ENCODE data around the gene ADRA2C. TPM values are rescaled to one million over a fixed set of nuclear protein-coding genes. Genes with fewer than 3 reads are reported as not detected.

ADRA2C gene
- total and polyA plus RNA-seq, 2 of the 13 experiments (the other 11 are each of a cell fraction or from before 2014, with no cell fraction given) = 15.4 to 69.7 TPM

DNA sequence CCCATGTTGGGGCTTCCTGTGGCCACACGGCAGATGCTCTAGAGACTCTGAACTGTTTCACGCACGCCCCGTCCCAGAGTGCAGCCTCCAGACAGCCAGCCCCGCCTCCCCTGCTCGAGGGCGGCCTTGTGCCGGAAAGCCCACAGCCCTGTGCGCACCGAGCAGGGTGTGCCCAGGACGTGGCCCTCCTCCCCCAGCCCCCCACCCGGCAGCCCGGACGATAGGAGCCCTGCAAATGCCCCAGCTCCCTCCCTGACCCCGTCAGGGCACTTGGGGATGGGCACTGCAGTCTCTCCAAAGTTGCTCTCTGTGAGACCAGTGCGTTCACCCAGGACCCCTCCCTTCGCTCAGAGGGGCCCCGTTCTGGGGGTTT, 37.3 kb downstream of the ADRA2C start (continued):
- no peak for TF ChIP-seq JDP2 (CRISPR knock-in tag; IDR thresholded peaks at IDR 0.05; ENCODE audit: borderline replicate concordance)
- TF ChIP-seq ZNF780A (CRISPR knock-in tag; IDR thresholded peaks at IDR 0.05) = no peak
- no peak for TF ChIP-seq RFX1 (IDR thresholded peaks at IDR 0.05)
- TF ChIP-seq FIP1L1 (IDR thresholded peaks at IDR 0.05; ENCODE audit: borderline replicate concordance, insufficient read depth, low read depth, low read length) = no peak
- TF ChIP-seq, protein P1, sequence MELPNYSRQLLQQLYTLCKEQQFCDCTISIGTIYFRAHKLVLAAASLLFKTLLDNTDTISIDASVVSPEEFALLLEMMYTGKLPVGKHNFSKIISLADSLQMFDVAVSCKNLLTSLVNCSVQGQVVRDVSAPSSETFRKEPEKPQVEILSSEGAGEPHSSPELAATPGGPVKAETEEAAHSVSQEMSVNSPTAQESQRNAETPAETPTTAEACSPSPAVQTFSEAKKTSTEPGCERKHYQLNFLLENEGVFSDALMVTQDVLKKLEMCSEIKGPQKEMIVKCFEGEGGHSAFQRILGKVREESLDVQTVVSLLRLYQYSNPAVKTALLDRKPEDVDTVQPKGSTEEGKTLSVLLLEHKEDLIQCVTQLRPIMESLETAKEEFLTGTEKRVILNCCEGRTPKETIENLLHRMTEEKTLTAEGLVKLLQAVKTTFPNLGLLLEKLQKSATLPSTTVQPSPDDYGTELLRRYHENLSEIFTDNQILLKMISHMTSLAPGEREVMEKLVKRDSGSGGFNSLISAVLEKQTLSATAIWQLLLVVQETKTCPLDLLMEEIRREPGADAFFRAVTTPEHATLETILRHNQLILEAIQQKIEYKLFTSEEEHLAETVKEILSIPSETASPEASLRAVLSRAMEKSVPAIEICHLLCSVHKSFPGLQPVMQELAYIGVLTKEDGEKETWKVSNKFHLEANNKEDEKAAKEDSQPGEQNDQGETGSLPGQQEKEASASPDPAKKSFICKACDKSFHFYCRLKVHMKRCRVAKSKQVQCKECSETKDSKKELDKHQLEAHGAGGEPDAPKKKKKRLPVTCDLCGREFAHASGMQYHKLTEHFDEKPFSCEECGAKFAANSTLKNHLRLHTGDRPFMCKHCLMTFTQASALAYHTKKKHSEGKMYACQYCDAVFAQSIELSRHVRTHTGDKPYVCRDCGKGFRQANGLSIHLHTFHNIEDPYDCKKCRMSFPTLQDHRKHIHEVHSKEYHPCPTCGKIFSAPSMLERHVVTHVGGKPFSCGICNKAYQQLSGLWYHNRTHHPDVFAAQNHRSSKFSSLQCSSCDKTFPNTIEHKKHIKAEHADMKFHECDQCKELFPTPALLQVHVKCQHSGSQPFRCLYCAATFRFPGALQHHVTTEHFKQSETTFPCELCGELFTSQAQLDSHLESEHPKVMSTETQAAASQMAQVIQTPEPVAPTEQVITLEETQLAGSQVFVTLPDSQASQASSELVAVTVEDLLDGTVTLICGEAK (IDR thresholded peaks at IDR 0.05) = no peak
- TF ChIP-seq, protein P1 (CRISPR knock-in tag; IDR thresholded peaks at IDR 0.05) = no peak; the same call in 1 of the 2 replicates
- 0 out of 2 replicates have a peak, but pooled peaks have one; percentile 56 for TF ChIP-seq ZNF552 (CRISPR knock-in tag; IDR thresholded peaks at IDR 0.05; ENCODE audit: borderline replicate concordance)
- TF ChIP-seq ZBTB42 (CRISPR knock-in tag; IDR thresholded peaks at IDR 0.05) = peak; percentile 39; the same call in 1 of the 2 replicates
- no peak for TF ChIP-seq TBP (CRISPR knock-in tag; IDR thresholded peaks at IDR 0.05)
- no peak for TF ChIP-seq ELF3 (CRISPR knock-in tag; IDR thresholded peaks at IDR 0.05)
- TF ChIP-seq, protein P2, sequence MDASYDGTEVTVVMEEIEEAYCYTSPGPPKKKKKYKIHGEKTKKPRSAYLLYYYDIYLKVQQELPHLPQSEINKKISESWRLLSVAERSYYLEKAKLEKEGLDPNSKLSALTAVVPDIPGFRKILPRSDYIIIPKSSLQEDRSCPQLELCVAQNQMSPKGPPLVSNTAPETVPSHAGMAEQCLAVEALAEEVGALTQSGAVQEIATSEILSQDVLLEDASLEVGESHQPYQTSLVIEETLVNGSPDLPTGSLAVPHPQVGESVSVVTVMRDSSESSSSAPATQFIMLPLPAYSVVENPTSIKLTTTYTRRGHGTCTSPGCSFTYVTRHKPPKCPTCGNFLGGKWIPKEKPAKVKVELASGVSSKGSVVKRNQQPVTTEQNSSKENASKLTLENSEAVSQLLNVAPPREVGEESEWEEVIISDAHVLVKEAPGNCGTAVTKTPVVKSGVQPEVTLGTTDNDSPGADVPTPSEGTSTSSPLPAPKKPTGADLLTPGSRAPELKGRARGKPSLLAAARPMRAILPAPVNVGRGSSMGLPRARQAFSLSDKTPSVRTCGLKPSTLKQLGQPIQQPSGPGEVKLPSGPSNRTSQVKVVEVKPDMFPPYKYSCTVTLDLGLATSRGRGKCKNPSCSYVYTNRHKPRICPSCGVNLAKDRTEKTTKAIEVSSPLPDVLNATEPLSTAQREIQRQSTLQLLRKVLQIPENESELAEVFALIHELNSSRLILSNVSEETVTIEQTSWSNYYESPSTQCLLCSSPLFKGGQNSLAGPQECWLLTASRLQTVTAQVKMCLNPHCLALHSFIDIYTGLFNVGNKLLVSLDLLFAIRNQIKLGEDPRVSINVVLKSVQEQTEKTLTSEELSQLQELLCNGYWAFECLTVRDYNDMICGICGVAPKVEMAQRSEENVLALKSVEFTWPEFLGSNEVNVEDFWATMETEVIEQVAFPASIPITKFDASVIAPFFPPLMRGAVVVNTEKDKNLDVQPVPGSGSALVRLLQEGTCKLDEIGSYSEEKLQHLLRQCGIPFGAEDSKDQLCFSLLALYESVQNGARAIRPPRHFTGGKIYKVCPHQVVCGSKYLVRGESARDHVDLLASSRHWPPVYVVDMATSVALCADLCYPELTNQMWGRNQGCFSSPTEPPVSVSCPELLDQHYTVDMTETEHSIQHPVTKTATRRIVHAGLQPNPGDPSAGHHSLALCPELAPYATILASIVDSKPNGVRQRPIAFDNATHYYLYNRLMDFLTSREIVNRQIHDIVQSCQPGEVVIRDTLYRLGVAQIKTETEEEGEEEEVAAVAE (CRISPR knock-in tag; IDR thresholded peaks at IDR 0.05; ENCODE audit: borderline replicate concordance) = no peak
- TF ChIP-seq PAX8 (CRISPR knock-in tag; IDR thresholded peaks at IDR 0.05; ENCODE audit: borderline replicate concordance) = no peak
- no peak for TF ChIP-seq SP2 (CRISPR knock-in tag; IDR thresholded peaks at IDR 0.05)

Measured in HepG2 (cell line).